HepG2 (cell line): ENCODE data around the gene AMPH. TPM values are rescaled to one million over a fixed set of nuclear protein-coding genes. Genes with fewer than 3 reads are reported as not detected.

Experiments used
- ATAC-seq: fragments of 200-7000 bp; cut with Tn5 transposase; 3 replicates; pipeline ENCODE4 v1.9.1; 2020; ENCODE audit warnings: mild to moderate bottlenecking, moderate library complexity
- BruUV-seq: library from RNA; stranded (reverse); fragments of 400-500 nt; replicated peaks from 2 replicates; lab custom pipeline; 2021; lab: Mats Ljungman, UMichigan
- CTCF ChIA-PET: fragments of 300-600 bp; formaldehyde crosslinking; extraction: SDS; loops from one replicate; lab custom pipeline; 2021; ENCODE audit warnings: low total read pairs, inconsistent platforms, low intra/inter-chr PET ratio; lab: Yijun Ruan, JAX
- POLR2A ChIA-PET: fragments of 350-600 bp; sonication (Branson Sonifier 250); formaldehyde crosslinking; loops from one replicate; lab custom pipeline; 2020; ENCODE audit warnings: antibody characterized with exemption, inconsistent platforms; lab: Yijun Ruan, JAX
- DNase-seq: peaks from one replicate; pipeline ENCODE4 v3.0.0-alpha.2; 2015; ENCODE audit warnings: low spot score
- FAIRE-seq: peaks from 3 replicates; lab custom pipeline; 2011; peaks lifted over from hg19 to GRCh38; lab: Jason Lieb, UNC
- H2AFZ ChIP-seq: one replicate; pipeline ENCODE4 v1.6.1; 2011; ENCODE audit warnings: low read length, inconsistent platforms
- H3K27ac ChIP-seq: fragments of 300-600 bp; 3 replicates; pipeline ENCODE4 v1.8.0; 2011; ENCODE audit warnings: mixed run types, mild to moderate bottlenecking, mixed read lengths, low read length, inconsistent platforms; ENCODE audit not compliant: insufficient read depth; ENCODE audit errors: extremely low read length
- H3K27me3 ChIP-seq, 2 experiments: fragments of 200-600 bp in 1 of 2; 2 replicates in 1 of 2; 3 replicates in 1 of 2; pipeline versions ENCODE4 v1.6.0 to v1.8.0; 2011; ENCODE audit warnings: low read length in 2 of 2, mild to moderate bottlenecking in 2 of 2, moderate library complexity in 2 of 2, inconsistent platforms in 1 of 2; ENCODE audit not compliant: insufficient read depth in 2 of 2, control insufficient read depth in 1 of 2
- H3K36me3 ChIP-seq, 2 experiments: fragments of 200-600 bp in 1 of 2; replicated peaks in 1 of 2; 2 replicates in 1 of 2; 3 replicates in 1 of 2; pipeline versions ENCODE4 v1.5.1 to v1.8.0; 2011; ENCODE audit warnings: low read length in 2 of 2, inconsistent platforms in 1 of 2; ENCODE audit not compliant: insufficient read depth in 2 of 2, control insufficient read depth in 1 of 2
- H3K4me1 ChIP-seq: 2 replicates; pipeline ENCODE4 v1.5.1; 2012; ENCODE audit warnings: low read length, inconsistent platforms; ENCODE audit not compliant: insufficient read depth
- H3K4me2 ChIP-seq: 2 replicates; pipeline ENCODE4 v1.6.0; 2011; ENCODE audit warnings: low read depth, low read length, inconsistent platforms
- H3K4me3 ChIP-seq, 3 experiments: fragments of 200-600 bp in 1 of 3; sonication (generic), shearing (Covaris generic) in 1 of 3; replicated peaks in 1 of 3; 2 replicates each; pipeline ENCODE4 v1.5.1; 2011 to 2016; ENCODE audit warnings: low read length in 3 of 3, inconsistent platforms in 2 of 3, low read depth in 2 of 3, mild to moderate bottlenecking in 2 of 3, control low read depth in 1 of 3, mixed read lengths in 1 of 3; ENCODE audit not compliant: insufficient read depth in 1 of 3
- H3K79me2 ChIP-seq: one replicate; pipeline ENCODE4 v1.6.1; 2011; ENCODE audit warnings: low read length, inconsistent platforms; ENCODE audit not compliant: insufficient read depth
- H3K9ac ChIP-seq: 2 replicates; pipeline ENCODE4 v1.6.0; 2011; ENCODE audit warnings: mild to moderate bottlenecking, low read depth, low read length, inconsistent platforms; ENCODE audit not compliant: insufficient read depth
- H3K9me3 ChIP-seq: 2 replicates; pipeline ENCODE4 v1.5.1; 2012; ENCODE audit warnings: mild to moderate bottlenecking, low read length
- H4K20me1 ChIP-seq: 2 replicates; pipeline ENCODE4 v1.6.0; 2011; ENCODE audit warnings: inconsistent platforms, mild to moderate bottlenecking, low read length, moderate library complexity; ENCODE audit not compliant: insufficient read depth
- AHDC1 ChIP-seq: sonication (generic); formaldehyde crosslinking; IDR thresholded peaks from 2 replicates; pipeline ENCODE4 v1.5.1; 2020; ENCODE audit warnings: mild to moderate bottlenecking, missing genetic modification reagents, borderline replicate concordance
- ARNTL ChIP-seq: sonication (generic); formaldehyde crosslinking; IDR thresholded peaks from 2 replicates; pipeline ENCODE4 v1.4.0; 2020; ENCODE audit warnings: mild to moderate bottlenecking, missing genetic modification reagents
- CCAR2 ChIP-seq: fragments of 200-400 bp; formaldehyde crosslinking; optimal IDR thresholded peaks from 2 replicates; pipeline ENCODE3; 2018; ENCODE audit warnings: low read depth, mild to moderate bottlenecking, low read length, moderate library complexity
- HOXD1 ChIP-seq: sonication (generic); formaldehyde crosslinking; IDR thresholded peaks from 2 replicates; pipeline ENCODE4 v1.5.0; 2020; ENCODE audit warnings: missing genetic modification reagents
- MIER3 ChIP-seq: IDR thresholded peaks from 2 replicates; pipeline ENCODE4 v1.6.1; 2016; ENCODE audit warnings: missing compliant biosample characterization, borderline replicate concordance
- ONECUT2 ChIP-seq: sonication (generic); formaldehyde crosslinking; IDR thresholded peaks from 2 replicates; pipeline ENCODE4 v1.4.0; 2020; ENCODE audit warnings: missing genetic modification reagents
- PHF8 ChIP-seq: sonication (generic); formaldehyde crosslinking; IDR thresholded peaks from 2 replicates; pipeline ENCODE4 v1.5.0; 2020; ENCODE audit warnings: missing genetic modification reagents
- RARG ChIP-seq: sonication (generic); formaldehyde crosslinking; IDR thresholded peaks from 2 replicates; pipeline ENCODE4 v1.4.0; 2020; ENCODE audit warnings: low read depth, mild to moderate bottlenecking, missing genetic modification reagents
- RFX1 ChIP-seq: fragments of 450-650 bp; IDR thresholded peaks from 2 replicates; pipeline ENCODE4 v1.6.1; 2017
- SP4 ChIP-seq: sonication (generic); formaldehyde crosslinking; IDR thresholded peaks from 2 replicates; pipeline ENCODE4 v1.8.1; 2023; ENCODE audit warnings: mild to moderate bottlenecking, missing genetic modification reagents
- STAG1 ChIP-seq: sonication (generic); formaldehyde crosslinking; IDR thresholded peaks from 2 replicates; pipeline ENCODE4 v1.4.0; 2020; ENCODE audit warnings: missing genetic modification reagents
- YEATS4 ChIP-seq: sonication (generic); formaldehyde crosslinking; IDR thresholded peaks from 2 replicates; pipeline ENCODE4 v1.4.0; 2020; ENCODE audit warnings: missing genetic modification reagents, borderline replicate concordance
- ZNF205 ChIP-seq: IDR thresholded peaks from 2 replicates; pipeline ENCODE4 v1.6.1; 2018; ENCODE audit warnings: missing biosample characterization, missing genetic modification reagents
- ZNF510 ChIP-seq: sonication (generic); formaldehyde crosslinking; IDR thresholded peaks from 2 replicates; pipeline ENCODE4 v1.4.0; 2020; ENCODE audit warnings: low read depth, mild to moderate bottlenecking, missing genetic modification reagents
- ZNF691 ChIP-seq: sonication (generic); formaldehyde crosslinking; IDR thresholded peaks from 2 replicates; pipeline ENCODE4 v1.4.0; 2020; ENCODE audit warnings: missing genetic modification reagents, low read depth, mild to moderate bottlenecking, borderline replicate concordance
- WGBS: methylation state at CpG from one replicate; pipeline ENCODE4 v1.1.6; 2017; ENCODE audit warnings: low lambda C conversion rate; 5-methylcytosine and 5-hydroxymethylcytosine counted together
- in situ Hi-C: cut with HindIII; loops from 2 replicates; pipeline ENCODE4 v1.10.0; 2017; ENCODE audit warnings: low pct_unique_long_range_greater_than_20kb; ENCODE audit not compliant: extremely low pct_ligation_motif_present
- intact Hi-C: fragments of 100-400 bp; cut with micrococcal nuclease; formaldehyde crosslinking; loops from one replicate; pipeline ENCODE4 v1.10.0; 2022; ENCODE audit not compliant: unreplicated experiment
- polyA plus RNA-seq, 8 experiments: library from polyadenylated mRNA; depleted of rRNA in 3 of 8; stranded (reverse) in 7 of 8; unstranded in 1 of 8; fragments of >200 nt; fragmentation: Illumina TruSeq in 4 of 8; extraction: Trizol in 4 of 8; gene quantifications; 2 replicates each; pipeline versions ENCODE4 v1.2.1 to v1.2.3, GENCODE V29; 2011 to 2016; ENCODE audit warnings: low read depth in 4 of 8, missing spikeins in 1 of 8, mixed read lengths in 1 of 8; ENCODE audit not compliant: insufficient read depth in 1 of 8
- total RNA-seq, 5 experiments: library from RNA; depleted of rRNA; stranded (reverse); fragments of >200 nt; fragmentation: Illumina TruSeq; extraction: Trizol; gene quantifications; 2 replicates each; pipeline ENCODE4 v1.2.3, GENCODE V29; 2016; ENCODE audit warnings: low read depth in 1 of 5

Gene AMPH
- total and polyA plus RNA-seq, 2 of the 13 experiments (the other 11 are each of a cell fraction or from before 2014, with no cell fraction given) = not detected

- Histone ChIP-seq H3K4me3 (no peak overlapping the region), H3K4me1 (no peaks in the 10 kb centered on the region), H3K9me3 (no peaks in the 10 kb centered on the region), H3K4me2 (no peak overlapping the region), H3K27me3 (no peaks in the 10 kb centered on the region), H3K9ac (no peak overlapping the region), H2AFZ (no peak overlapping the region), H3K27ac (no peak overlapping the region), H3K79me2 (no peaks in the 10 kb centered on the region), H4K20me1 (no peaks in the 10 kb centered on the region), H3K36me3 (no peaks in the 10 kb centered on the region)
- ATAC-seq (no peak), DNase-seq (no peak), FAIRE-seq (no peak)
- in situ Hi-C loops (no loop called here), intact Hi-C loops (no loop called here)
- no TSS peak for BruUV-seq
- TF ChIP-seq MIER3 (CRISPR knock-in tag) (no peak), ZNF510 (CRISPR knock-in tag) (no peak)
- 0% methylated on average over 1 of the region's 1 CpG for WGBS
- ChIA-PET POLR2A (no interaction called here), CTCF (no interaction called here)
These were observed 106.4 kb downstream of the AMPH start for GRCh38 chr7:38524786-38525185.

- no peak for DNase-seq
- intact Hi-C loops = no loop called here
- BruUV-seq = no TSS peak
- no peak for TF ChIP-seq ONECUT2 (CRISPR knock-in tag)
- no peak for TF ChIP-seq STAG1 (CRISPR knock-in tag)
- no peak for TF ChIP-seq RFX1
- TF ChIP-seq CCAR2 = no peak
- no peak for TF ChIP-seq ARNTL (CRISPR knock-in tag)
- TF ChIP-seq RARG = no peak
- no peak for TF ChIP-seq HOXD1 (CRISPR knock-in tag)
- TF ChIP-seq YEATS4 (CRISPR knock-in tag) = no peak
- TF ChIP-seq PHF8 (CRISPR knock-in tag) = no peak
- no peak for TF ChIP-seq SP4 (CRISPR knock-in tag)
- TF ChIP-seq ZNF691 (CRISPR knock-in tag) = no peak
- no peak for TF ChIP-seq ZNF205 (CRISPR knock-in tag)
- TF ChIP-seq AHDC1 (CRISPR knock-in tag) = no peak
These were observed 110.4 kb downstream of the AMPH start for GRCh38 chr7:38520741-38521140.

More at GRCh38 chr7:38520741-38521140, 110.4 kb downstream of the AMPH start:
- in situ Hi-C loops = no loop called here
- Histone ChIP-seq H3K9me3 (peaks cover 17% of the 10 kb centered on the region; the same call in 1 of the 2 replicates), H3K4me2 (no peak overlapping the region), H3K27ac (no peak overlapping the region), H3K4me1 (no peaks in the 10 kb centered on the region), H4K20me1 (no peaks in the 10 kb centered on the region), H3K4me3 (no peak overlapping the region), H3K36me3 (no peaks in the 10 kb centered on the region), H3K27me3 (no peaks in the 10 kb centered on the region), H3K9ac (no peak overlapping the region), H2AFZ (no peak overlapping the region), H3K79me2 (no peaks in the 10 kb centered on the region)
- POLR2A ChIA-PET = no interaction called here
- CTCF ChIA-PET = no interaction called here
- no peak for FAIRE-seq
- no peak for ATAC-seq
- WGBS = 5% methylated on average over 2 of the region's 2 CpGs
